Activated CD8-positive, alpha-beta memory T cell treated with anti-CD3 and anti-CD28 coated beads, Interleukin-2, amount 50 U/mL, for 4 hours (primary cell): ENCODE results near the gene MET.
"Not testable (repeated sequence)": the region's sequence is repeated elsewhere in the genome, so short reads cannot be mapped to it uniquely, and the experiment has no call there.

Experiments
- DNase-seq: peaks from one replicate; pipeline ENCODE4 v3.0.0-alpha.2; 2020

Gene MET

DNA sequence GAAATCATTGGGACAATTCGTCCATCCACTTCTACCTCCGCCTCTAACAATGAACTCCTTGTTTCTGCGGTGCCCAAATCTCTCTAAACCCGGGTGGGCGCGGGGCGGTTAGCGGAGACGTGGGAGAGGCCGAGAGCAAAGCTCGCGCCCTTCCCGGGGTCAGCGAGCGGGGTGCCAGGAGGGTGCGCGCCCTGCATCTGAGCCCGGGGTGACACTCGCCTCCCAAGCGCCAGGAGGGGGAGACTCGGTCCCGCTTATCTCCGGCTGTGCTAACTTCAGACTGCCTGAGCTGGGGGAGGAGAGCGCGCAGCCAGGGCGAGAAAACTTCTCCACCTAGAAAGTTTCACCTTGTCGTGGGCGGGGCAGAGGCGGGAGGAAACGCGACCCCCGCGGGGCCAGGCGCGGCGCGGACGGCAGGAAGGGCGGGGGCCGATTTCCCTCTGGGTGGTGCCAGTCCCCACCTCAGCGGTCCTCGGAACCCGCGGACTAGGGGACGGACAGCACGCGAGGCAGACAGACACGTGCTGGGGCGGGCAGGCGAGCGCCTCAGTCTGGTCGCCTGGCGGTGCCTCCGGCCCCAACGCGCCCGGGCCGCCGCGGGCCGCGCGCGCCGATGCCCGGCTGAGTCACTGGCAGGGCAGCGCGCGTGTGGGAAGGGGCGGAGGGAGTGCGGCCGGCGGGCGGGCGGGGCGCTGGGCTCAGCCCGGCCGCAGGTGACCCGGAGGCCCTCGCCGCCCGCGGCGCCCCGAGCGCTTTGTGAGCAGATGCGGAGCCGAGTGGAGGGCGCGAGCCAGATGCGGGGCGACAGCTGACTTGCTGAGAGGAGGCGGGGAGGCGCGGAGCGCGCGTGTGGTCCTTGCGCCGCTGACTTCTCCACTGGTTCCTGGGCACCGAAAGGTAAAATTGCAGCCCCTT, at the start of gene MET:
Gene MET (plus strand): TSS at position 516 of the 915 bp plus-strand sequence. CDS start 26,889 bp downstream, outside the sequence.
- DNase-seq = peak; percentile 15

- DNase-seq = no peak
Observed at GRCh38 chr7:116626886-116627285, 45.1 kb upstream of the MET start.

DNA sequence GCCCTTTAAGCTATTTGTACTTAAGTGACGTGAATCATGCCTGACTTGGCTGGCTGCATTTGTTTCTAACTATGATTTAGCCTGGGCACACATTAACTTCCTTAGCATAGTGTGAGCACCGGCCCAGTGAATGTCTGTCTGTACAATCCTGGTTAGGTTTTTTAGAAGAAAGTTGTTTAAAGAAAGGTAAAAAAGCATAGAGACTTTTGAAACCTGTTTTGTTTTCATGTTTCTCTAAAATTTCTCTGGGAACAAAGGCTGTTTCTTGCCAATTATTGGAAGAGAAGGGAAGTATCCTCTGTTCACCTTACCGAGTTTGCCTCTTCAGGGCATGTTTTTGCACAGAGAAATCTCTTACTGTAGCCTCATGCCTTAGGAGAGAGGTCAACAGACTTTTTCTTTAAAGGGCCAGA, 42.9 kb upstream of the MET start:
- DNase-seq = no peak

GRCh38 chr7:116630357-116630756, 41.6 kb upstream of the MET start:
- DNase-seq = no peak

- no peak for DNase-seq
Observed at GRCh38 chr7:116630932-116631671, 40.9 kb upstream of the MET start.

DNA sequence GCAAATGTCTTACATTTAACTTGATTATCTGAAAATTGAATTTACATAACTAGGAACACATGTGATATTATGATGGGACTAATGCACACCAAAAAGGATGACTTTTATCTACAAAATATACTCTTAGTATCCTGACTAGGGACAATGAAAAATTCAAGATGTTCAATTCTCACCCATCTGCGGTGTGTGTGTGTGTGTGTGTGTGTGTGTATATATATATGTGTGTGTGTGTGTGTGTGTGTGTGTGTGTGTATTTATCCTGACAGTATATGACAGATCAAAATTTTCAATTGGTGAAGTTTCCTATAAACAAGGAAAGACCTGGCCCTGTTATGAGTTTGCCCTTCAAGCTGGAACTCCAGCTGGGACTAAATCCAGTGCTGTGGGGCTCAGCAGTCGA, 40.3 kb upstream of the MET start:
- DNase-seq = no peak

- DNase-seq = no peak
Observed at GRCh38 chr7:116632384-116632783, 39.6 kb upstream of the MET start.

- DNase-seq = no peak
Observed at GRCh38 chr7:116633131-116633988, 38.6 kb upstream of the MET start.

GRCh38 chr7:116636997-116637396, 35.0 kb upstream of the MET start:
- no peak for DNase-seq

- DNase-seq = not testable (repeated sequence)
Observed at GRCh38 chr7:116638592-116638991, 33.4 kb upstream of the MET start.

DNA sequence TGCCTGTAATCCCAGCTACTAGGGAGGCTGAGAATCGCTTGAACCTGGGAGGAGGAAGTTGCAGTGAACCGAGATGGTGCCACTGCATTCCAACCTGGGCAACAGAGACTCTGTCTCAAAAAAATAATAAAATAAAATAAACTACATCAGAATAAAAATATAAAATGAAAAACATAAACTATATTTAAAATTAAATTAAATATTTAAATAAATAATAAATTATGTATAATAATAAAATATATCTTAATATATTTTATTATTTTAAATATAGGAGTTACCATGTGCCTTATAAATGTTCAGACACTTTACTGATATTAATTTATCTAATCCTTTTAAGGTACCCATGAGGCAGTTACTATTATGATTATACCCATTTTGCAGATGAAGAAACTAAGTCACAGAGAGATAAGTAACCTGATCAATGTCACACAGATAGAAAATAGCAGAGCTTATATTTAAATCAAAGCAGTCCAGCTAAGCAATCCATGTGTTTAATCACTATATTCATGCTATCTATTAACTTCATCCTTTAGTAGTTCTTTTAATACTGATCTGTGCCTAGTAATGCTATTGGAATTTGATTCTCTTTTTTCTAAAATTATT, 30.3 kb upstream of the MET start:
- DNase-seq = no peak

DNA sequence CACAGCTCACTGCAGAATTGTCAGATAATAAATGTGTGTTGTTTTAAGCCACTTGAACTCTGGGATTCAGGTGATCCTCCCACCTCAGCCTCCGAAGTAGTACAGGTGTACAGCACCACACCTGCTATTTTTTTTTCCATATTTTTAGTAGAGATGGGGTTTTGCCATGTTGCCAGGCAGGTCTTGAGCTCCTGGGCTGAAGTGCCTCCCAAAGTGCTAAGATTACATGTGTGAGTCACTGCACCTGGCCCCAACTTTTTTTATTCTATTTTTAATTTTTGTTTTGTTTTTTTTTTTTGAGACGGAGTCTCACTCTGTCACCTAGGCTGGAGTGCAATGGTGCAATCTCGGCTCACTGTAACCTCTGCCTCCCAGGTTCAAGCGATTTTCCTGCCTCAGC, 28.8 kb upstream of the MET start:
- DNase-seq = not testable (repeated sequence)

GRCh38 chr7:116644628-116645027, 27.4 kb upstream of the MET start:
- no peak for DNase-seq

DNA sequence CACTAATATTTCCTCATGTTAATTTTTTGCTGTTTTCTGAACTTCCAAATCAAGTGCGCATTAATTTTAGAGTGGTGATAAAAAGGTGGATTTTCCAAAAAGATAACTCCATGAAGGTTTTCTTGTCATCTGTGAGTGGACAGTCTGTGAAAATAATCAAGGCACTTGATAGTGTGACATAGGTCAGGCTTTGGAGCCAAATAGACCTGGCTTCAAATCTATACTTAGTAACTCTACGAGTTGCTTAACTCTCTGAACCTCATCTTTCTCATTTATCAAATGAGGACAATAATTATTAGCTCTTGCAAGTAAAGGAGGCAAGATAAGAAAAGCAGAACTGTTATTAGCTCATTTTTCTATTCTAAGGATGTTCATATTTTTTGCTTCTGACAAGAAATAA, 24.7 kb upstream of the MET start:
- no peak for DNase-seq

DNA sequence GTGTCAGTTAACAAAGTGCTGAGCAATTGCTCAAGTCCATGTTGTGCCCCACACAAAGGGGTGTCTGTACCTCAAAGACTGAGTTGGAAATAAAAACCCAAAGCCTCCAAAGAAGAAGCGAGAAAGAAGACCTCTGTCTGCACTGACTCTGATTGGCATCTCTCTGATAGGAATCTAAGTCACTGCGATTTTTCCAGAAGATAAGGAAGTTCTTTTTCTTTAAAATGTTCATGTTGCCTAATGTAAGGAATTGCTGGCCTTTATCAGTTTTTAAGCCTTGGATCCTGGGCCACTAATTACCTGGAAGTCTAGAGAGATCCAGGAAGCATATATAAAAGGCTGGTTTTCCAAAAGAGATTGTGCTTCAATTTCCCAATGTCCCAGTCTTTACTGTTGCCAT, 24.1 kb upstream of the MET start:
- no peak for DNase-seq

- DNase-seq = no peak
Observed at GRCh38 chr7:116650436-116650835, 21.6 kb upstream of the MET start.

GRCh38 chr7:116652793-116653192, 19.2 kb upstream of the MET start:
- DNase-seq = no peak

- DNase-seq = no peak
Observed at GRCh38 chr7:116653204-116653603, 18.8 kb upstream of the MET start.

DNA sequence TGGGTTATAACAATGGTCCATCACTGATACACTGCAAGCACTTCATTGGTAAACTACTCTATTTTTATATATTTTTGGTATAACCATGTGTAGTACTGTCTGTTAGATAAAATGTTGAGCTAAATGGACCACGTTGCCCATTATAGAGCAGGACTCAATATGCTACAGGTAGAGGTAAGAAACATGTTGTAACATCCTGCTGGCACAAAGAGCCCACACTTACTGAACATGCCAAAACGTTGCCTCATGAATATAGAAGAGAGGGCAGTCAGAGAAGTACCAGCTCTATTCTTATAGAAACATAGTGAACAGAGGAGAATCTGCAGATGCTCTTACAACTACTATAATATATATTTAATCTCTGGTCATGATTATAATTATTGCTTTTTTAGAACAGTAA, 18.4 kb upstream of the MET start:
- no peak for DNase-seq

- DNase-seq = not testable (repeated sequence)
Observed at GRCh38 chr7:116659248-116659647, 12.7 kb upstream of the MET start.

- no peak for DNase-seq
Observed at GRCh38 chr7:116661865-116662264, 10.1 kb upstream of the MET start.

- no peak for DNase-seq
Observed at GRCh38 chr7:116663744-116664143, 8.3 kb upstream of the MET start.
